ENCODE data around the gene TWIST2. TPM values are rescaled to one million over a fixed set of nuclear protein-coding genes. Genes with fewer than 3 reads are reported as not detected.

The TWIST2 gene
- total RNA-seq, 1 donor from 2014 or later, result 2.7 TPM

- Histone ChIP-seq H3K4me1 (peaks cover 9% of the 10 kb centered on the region), H3K27me3 (ENCODE audit: low read depth) (peaks cover 35% of the 10 kb centered on the region), H3K4me3 (no peak overlapping the region), H3K36me3 (no peaks in the 10 kb centered on the region), H3K9me3 (replicated peaks) (no peaks in the 10 kb centered on the region), H3K27ac (replicated peaks) (no peak overlapping the region)
- DNase-seq, result no peak
- TF ChIP-seq CTCF (IDR thresholded peaks at IDR 0.05; ENCODE audit: borderline replicate concordance), result no peak
- intact Hi-C loops (cut with micrococcal nuclease), result no loop called here
These were observed 22.4 kb downstream of the TWIST2 start for GRCh38 chr2:238870261-238870660.

GRCh38 chr2:238872026-238872425, 24.1 kb downstream of the TWIST2 start:
- H3K9me3 ChIP-seq (replicated peaks), result peaks cover 3% of the 10 kb centered on the region
- no peaks in the 10 kb centered on the region for H3K36me3 ChIP-seq
- H3K27me3 ChIP-seq (ENCODE audit: low read depth), result peaks cover 49% of the 10 kb centered on the region
- H3K27ac ChIP-seq (replicated peaks), result no peak overlapping the region
- TF ChIP-seq CTCF (IDR thresholded peaks at IDR 0.05; ENCODE audit: borderline replicate concordance), result no peak
- no peak overlapping the region for H3K4me3 ChIP-seq
- no peak for DNase-seq
- intact Hi-C loops (cut with micrococcal nuclease), result no loop called here
- peaks cover 9% of the 10 kb centered on the region for H3K4me1 ChIP-seq

- no peak for TF ChIP-seq CTCF (IDR thresholded peaks at IDR 0.05; ENCODE audit: borderline replicate concordance)
- H3K27me3 ChIP-seq (ENCODE audit: low read depth), result peaks cover 54% of the 10 kb centered on the region
- H3K36me3 ChIP-seq, result no peaks in the 10 kb centered on the region
- H3K27ac ChIP-seq (replicated peaks), result no peak overlapping the region
- no peak overlapping the region for H3K4me3 ChIP-seq
- no peak for DNase-seq
- H3K9me3 ChIP-seq (replicated peaks), result peaks cover 10% of the 10 kb centered on the region
- intact Hi-C loops (cut with micrococcal nuclease), result no loop called here
- H3K4me1 ChIP-seq, result peaks cover 9% of the 10 kb centered on the region
These were observed 24.9 kb downstream of the TWIST2 start for GRCh38 chr2:238872628-238873380.

- H3K9me3 ChIP-seq (replicated peaks), result peaks cover 16% of the 10 kb centered on the region
- intact Hi-C loops (cut with micrococcal nuclease), result no loop called here
- no peak for TF ChIP-seq CTCF (IDR thresholded peaks at IDR 0.05; ENCODE audit: borderline replicate concordance)
- H3K27me3 ChIP-seq (ENCODE audit: low read depth), result peaks cover 58% of the 10 kb centered on the region
- no peak overlapping the region for H3K4me3 ChIP-seq
- no peaks in the 10 kb centered on the region for H3K36me3 ChIP-seq
- no peak overlapping the region for H3K27ac ChIP-seq (replicated peaks)
- peaks cover 5% of the 10 kb centered on the region for H3K4me1 ChIP-seq
- DNase-seq, result no peak
These were observed 25.5 kb downstream of the TWIST2 start for GRCh38 chr2:238873381-238873801.

GRCh38 chr2:238873841-238874240, 26.0 kb downstream of the TWIST2 start:
- no peak for DNase-seq
- H3K4me3 ChIP-seq, result no peak overlapping the region
- H3K27me3 ChIP-seq (ENCODE audit: low read depth), result peaks cover 60% of the 10 kb centered on the region
- H3K4me1 ChIP-seq, result peaks cover under 1% of the 10 kb centered on the region
- intact Hi-C loops (cut with micrococcal nuclease), result no loop called here
- H3K9me3 ChIP-seq (replicated peaks), result peaks cover 16% of the 10 kb centered on the region
- H3K27ac ChIP-seq (replicated peaks), result no peak overlapping the region
- H3K36me3 ChIP-seq, result no peaks in the 10 kb centered on the region
- TF ChIP-seq CTCF (IDR thresholded peaks at IDR 0.05; ENCODE audit: borderline replicate concordance), result no peak
